ENCODE data around the gene COL2A1.

- TF ChIP-seq, protein P1, sequence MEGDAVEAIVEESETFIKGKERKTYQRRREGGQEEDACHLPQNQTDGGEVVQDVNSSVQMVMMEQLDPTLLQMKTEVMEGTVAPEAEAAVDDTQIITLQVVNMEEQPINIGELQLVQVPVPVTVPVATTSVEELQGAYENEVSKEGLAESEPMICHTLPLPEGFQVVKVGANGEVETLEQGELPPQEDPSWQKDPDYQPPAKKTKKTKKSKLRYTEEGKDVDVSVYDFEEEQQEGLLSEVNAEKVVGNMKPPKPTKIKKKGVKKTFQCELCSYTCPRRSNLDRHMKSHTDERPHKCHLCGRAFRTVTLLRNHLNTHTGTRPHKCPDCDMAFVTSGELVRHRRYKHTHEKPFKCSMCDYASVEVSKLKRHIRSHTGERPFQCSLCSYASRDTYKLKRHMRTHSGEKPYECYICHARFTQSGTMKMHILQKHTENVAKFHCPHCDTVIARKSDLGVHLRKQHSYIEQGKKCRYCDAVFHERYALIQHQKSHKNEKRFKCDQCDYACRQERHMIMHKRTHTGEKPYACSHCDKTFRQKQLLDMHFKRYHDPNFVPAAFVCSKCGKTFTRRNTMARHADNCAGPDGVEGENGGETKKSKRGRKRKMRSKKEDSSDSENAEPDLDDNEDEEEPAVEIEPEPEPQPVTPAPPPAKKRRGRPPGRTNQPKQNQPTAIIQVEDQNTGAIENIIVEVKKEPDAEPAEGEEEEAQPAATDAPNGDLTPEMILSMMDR (IDR thresholded peaks at IDR 0.05): no peak
- TF ChIP-seq POLR2A (IDR thresholded peaks at IDR 0.05): no peak
Measured at GRCh38 chr12:47954058-47954457, 50.2 kb downstream of the COL2A1 start.
